NCI-H2107 (cell line): Measurements from ENCODE around the gene IFRD1.
A peak's percentile ranks its signal among the peaks of the same experiment; 100 is the strongest.
"Not testable (repeated sequence)": the region's sequence is repeated elsewhere in the genome, so short reads cannot be mapped to it uniquely, and the experiment has no call there.

Source experiments
- DNase-seq: peaks from one replicate; lab custom pipeline; 2025; lab: John Stamatoyannopoulos, UW

Gene IFRD1

GRCh38 chr7:112444505-112444904 lies 5.8 kb upstream of the IFRD1 start:
- no peak for DNase-seq

- no peak for DNase-seq
Measured at GRCh38 chr7:112446431-112446830, 3.8 kb upstream of the IFRD1 start.

GRCh38 chr7:112447406-112447805 lies 2.9 kb upstream of the IFRD1 start:
- DNase-seq = no peak

GRCh38 chr7:112448381-112448780 lies 1.9 kb upstream of the IFRD1 start:
- DNase-seq = no peak

GRCh38 chr7:112448891-112449290 lies 1.4 kb upstream of the IFRD1 start:
- no peak for DNase-seq

GRCh38 chr7:112449353-112449752 lies 907 bp upstream of the IFRD1 start:
- no peak for DNase-seq

- DNase-seq = peak; percentile 95
Measured at GRCh38 chr7:112450807-112451761, 824 bp downstream of the IFRD1 start.

GRCh38 chr7:112452102-112452888 lies 2.0 kb downstream of the IFRD1 start:
- no peak for DNase-seq

- DNase-seq = no peak
Measured at GRCh38 chr7:112453505-112454171, 3.4 kb downstream of the IFRD1 start.

- DNase-seq = not testable (repeated sequence)
Measured at GRCh38 chr7:112454191-112454590, 3.9 kb downstream of the IFRD1 start.

GRCh38 chr7:112459645-112460044 lies 9.4 kb downstream of the IFRD1 start:
- DNase-seq = no peak

- peak; percentile 43 for DNase-seq
Measured at GRCh38 chr7:112462236-112462635, 12.0 kb downstream of the IFRD1 start.

GRCh38 chr7:112467867-112468266 lies 17.6 kb downstream of the IFRD1 start:
- DNase-seq = no peak

GRCh38 chr7:112470194-112470593 lies 19.9 kb downstream of the IFRD1 start:
- no peak for DNase-seq

- DNase-seq = no peak
Measured at GRCh38 chr7:112476390-112477052, 26.3 kb downstream of the IFRD1 start.

GRCh38 chr7:112481121-112481736 lies 31.0 kb downstream of the IFRD1 start:
- DNase-seq = no peak

- no peak for DNase-seq
Measured at GRCh38 chr7:112481833-112482670, 31.8 kb downstream of the IFRD1 start.

- DNase-seq = no peak
Measured at GRCh38 chr7:112484671-112485167, 34.5 kb downstream of the IFRD1 start.

GRCh38 chr7:112485766-112486165 lies 35.5 kb downstream of the IFRD1 start:
- DNase-seq = no peak
